HG02852 (cell line): ENCODE measurements around the gene GATAD2A.

Experiments used
- ATAC-seq: cut with Tn5 transposase; IDR thresholded peaks from one replicate; pipeline ENCODE4 v1.9.1; 2021; ENCODE audit warnings: mild to moderate bottlenecking, moderate library complexity; ENCODE audit not compliant: unreplicated experiment

Gene GATAD2A

GRCh38 chr19:19528721-19529490, 123.4 kb downstream of the GATAD2A start, which contains the start of gene YJEFN3:
Gene YJEFN3, plus strand, starts transcription at chr19:19528911. Its CDS starts 22 bp downstream, at chr19:19528933.
- no peak for ATAC-seq

DNA sequence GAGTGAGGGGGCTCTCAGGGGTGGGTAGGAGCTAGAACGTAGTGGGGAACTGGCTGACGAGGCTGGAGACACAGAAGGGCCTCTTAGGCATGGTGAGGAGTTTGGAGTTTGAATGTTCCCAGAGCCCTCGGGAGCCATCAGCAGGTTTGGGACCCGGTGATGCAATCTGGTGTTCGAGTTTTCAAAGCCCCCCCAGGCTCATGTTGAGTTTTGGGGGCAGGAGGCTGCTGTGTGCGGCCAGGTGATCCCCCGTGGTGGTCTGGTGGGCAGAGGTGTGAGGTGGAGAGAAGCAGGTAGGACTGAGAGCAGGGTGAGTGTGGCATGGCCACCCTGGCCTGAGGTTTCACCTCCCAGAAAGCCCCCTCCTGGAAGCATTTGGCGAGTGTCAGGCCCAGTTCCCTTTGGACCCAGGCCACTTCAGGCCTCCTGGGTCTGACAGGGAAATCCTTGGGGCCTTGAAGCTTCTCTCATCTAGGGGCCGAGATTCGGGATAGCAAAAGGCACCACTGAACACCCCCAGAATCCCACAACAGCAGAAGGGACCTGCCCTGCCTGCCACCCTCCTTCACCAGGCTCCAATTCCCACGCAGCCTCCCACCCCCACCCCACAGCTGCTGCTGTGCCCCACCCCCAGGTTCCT, 124.4 kb downstream of the GATAD2A start:
- no peak for ATAC-seq

- ATAC-seq: no peak
These were observed 124.9 kb downstream of the GATAD2A start for GRCh38 chr19:19530423-19530804.

- ATAC-seq: no peak
These were observed 125.4 kb downstream of the GATAD2A start for GRCh38 chr19:19530889-19531288.

DNA sequence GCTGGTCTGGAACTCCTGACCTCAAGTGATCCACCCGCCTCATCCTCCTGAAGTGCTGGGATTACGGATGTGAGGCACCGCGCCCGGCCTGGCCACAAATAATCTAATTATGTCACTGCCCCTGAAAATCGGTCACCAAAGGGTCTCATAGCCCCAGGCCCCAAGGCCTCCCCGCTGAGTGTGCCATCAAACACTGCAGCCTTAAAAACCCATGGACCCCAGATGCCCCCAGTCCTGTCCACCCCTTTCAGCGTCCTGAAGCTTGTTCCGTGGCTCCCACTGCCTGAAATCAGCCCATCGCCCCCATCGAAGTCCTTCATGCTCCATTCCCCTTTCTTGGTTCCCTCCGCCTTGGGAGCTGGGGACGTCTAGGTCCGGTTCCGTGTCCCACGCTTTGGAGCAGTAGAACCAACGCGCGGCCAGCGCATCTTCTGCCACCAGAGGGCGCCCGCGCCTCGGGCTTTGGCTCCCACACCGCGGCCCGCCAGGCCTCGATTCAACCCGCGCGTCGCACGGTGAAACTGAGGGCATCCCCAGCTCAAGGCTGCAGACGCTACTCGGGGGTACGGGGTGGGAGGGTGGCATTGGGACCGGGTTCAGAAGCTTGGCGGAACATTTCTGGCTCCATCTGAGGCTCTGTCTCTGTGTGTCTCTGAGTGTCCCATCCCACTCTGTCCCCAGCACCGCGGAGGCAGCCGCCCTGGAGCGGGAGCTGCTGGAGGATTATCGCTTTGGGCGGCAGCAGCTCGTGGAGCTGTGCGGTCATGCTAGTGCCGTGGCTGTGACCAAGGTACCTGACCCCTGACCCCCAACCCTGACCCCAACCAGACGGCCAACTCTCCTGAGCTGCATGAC, 126.7 kb downstream of the GATAD2A start:
- no peak for ATAC-seq

GRCh38 chr19:19532806-19533701, 127.6 kb downstream of the GATAD2A start:
- no peak for ATAC-seq

DNA sequence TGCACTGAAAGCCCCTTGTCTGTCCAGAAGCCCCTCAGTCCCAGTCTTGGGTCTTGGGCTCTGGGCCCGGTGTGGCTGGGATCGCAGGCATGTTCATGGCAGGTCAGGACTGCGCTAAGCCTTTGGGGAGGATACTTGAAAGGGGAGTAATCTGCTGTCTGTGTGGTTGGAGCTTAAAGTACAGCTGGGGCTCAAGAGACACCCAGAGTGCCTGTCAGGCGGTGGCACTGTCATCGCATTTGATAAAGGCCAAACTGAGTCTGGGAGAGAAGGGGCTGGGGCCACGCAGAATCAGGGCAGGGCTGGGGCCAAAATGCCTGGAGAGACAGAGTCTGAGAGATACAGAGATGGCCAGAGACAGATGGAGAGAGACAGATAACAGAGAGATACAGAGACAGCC, 128.4 kb downstream of the GATAD2A start:
- no peak for ATAC-seq

GRCh38 chr19:19534556-19535265, 129.2 kb downstream of the GATAD2A start:
- ATAC-seq: no peak

DNA sequence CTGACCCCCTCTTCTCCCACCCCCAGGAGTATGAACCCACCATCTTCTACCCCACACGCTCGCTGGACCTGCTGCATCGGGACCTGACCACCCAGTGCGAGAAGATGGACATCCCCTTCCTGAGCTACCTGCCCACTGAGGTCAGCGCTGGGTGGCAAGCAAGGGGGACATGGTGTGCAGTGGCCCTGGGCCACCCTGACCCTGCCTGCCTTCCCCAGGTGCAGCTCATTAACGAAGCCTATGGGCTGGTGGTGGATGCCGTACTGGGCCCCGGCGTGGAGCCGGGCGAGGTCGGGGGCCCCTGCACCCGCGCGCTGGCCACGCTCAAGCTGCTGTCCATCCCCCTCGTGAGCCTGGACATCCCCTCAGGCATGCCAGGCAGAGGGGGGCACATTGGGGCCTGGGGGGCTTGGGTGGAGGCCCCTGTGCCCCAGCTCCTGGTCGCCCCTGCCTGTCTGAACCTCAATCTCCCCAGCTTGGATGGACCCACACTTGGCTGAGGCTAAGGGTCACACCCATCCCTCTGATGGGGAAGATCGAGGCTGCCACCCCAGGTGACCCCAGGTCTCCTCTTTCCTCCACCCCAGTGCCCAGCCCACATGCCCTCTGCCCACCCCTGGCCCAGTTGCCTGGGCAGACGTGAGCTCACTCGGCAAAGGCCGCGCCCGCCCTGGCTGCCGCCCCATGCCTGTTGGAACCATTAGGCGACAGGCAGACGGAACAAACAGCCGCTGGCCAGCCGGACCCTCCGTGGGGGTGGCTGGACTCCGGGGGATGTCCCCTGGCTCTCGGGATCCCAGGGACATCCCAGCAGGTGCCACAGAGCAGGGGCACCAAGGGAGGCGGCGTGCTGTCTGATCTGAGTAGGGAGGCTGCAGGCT, 130.1 kb downstream of the GATAD2A start:
- ATAC-seq: no peak

- ATAC-seq: no peak
These were observed 131.9 kb downstream of the GATAD2A start for GRCh38 chr19:19537075-19538048.

GRCh38 chr19:19538061-19538784, 132.7 kb downstream of the GATAD2A start, which contains the start of gene CILP2:
Gene CILP2, plus strand, starts transcription at chr19:19538265. Its CDS starts 85 bp downstream, at chr19:19538350.
- no peak for ATAC-seq

- no peak for ATAC-seq
These were observed 133.3 kb downstream of the GATAD2A start for GRCh38 chr19:19538785-19539166.

DNA sequence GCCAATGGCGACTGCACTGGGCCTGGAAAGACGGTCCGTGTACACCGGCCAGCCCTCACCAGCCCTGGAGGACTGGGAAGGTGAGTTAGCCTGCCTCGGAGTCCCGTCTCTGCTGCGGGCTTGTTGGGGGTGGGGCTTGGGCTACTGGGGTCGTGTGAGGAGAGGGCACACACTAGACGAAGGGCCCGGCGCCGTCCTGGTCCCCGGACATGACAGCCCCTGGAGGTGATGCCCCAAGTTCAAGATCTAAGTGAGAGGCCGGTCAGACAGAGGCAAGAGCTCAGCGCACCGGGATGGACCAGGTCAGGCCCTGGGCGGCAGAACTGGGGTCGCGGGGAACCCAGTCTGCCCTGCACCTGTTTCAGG, 134.2 kb downstream of the GATAD2A start:
- ATAC-seq: no peak

DNA sequence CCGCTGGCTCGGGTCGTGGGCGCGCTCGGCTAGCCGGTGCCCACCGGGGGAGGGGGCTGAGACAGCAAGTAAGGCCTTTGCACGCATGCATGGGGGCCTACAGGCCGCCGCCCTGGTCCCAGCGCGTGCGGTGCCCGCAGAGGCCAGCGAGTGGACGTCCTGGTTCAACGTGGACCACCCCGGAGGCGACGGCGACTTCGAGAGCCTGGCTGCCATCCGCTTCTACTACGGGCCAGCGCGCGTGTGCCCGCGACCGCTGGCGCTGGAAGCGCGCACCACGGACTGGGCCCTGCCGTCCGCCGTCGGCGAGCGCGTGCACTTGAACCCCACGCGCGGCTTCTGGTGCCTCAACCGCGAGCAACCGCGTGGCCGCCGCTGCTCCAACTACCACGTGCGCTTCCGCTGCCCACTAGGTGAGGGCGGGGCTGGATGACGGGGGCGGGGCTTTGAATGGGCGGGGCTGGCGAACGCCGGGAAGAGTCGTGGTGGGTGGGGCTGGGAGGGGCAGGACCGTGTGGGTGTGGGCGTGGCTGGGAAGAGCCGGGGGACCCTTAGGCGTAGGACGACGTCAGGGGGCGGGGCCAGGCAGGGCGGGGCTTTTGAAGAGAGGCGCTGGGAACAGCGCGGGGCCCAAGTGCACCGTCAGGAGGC, 134.7 kb downstream of the GATAD2A start:
- no peak for ATAC-seq

- ATAC-seq: no peak
These were observed 135.4 kb downstream of the GATAD2A start for GRCh38 chr19:19540715-19541515.

- ATAC-seq: no peak
These were observed 136.1 kb downstream of the GATAD2A start for GRCh38 chr19:19541616-19542015.
